HG03045 (cell line): Measurements from ENCODE around the gene SLC44A1.

ENCODE experiments used
- ATAC-seq: cut with Tn5 transposase; IDR thresholded peaks from one replicate; pipeline ENCODE4 v1.9.1; 2021; ENCODE audit warnings: mild to moderate bottlenecking, moderate library complexity; ENCODE audit not compliant: unreplicated experiment

The SLC44A1 gene

DNA sequence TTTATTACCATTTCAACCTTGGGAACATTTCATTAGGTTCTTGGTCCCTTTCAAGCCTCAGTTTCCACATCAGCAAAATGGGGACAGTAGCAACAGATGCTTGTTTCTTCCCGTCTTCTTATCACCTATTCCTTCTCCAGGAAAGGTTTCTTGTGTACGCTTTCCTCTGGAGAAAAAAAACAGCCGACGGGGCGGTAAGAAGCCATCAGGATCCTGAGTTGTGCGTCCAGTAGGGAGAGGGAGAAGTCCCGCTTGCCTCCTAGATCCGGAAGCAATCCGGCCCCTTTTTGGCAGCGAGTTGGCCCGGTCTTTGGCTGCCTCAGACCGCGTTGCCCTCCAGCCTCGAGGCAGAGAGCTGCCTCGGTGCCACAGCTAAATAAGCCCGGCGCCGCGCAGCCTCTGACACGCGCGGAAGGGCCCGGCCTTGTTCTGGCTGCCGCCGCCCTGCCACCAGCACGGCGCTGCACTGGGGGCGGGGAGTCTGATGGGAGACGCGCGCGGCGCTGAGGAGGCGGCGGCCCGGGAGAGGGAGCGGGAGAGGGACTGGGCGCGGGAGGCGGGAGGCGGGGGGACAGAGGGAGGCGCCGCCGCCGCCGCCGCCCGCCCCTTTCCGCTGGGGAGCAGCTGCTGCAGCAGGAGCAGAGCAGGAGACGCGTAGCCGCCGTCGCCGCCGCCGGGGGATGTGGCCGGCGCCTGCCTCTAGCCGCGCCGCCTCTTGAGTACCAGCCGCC lies at the start of gene SLC44A1:
Gene SLC44A1, plus strand, starts transcription at position 649 of the 731 bp plus-strand sequence. CDS start 218 bp downstream, outside the sequence.
- peak; percentile 90 for ATAC-seq

DNA sequence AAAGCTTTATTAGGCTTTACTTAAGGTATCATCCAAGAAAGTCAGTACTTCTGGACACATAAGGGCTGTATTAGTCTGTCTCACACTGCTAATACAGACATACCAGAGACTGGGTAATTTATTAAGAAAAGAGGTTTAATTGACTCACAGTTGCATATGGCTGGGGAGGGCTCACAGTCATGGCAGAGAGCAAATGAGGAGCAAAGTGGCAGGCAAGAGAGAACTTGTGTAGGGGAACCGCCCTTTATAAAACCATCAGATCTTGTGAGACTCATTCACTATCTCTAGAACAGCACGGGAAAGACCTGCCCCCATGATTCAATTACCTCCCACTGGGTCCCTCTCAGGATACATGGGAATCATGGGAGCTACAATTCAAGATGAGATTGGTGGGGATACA lies 49.2 kb upstream of the SLC44A1 start:
- ATAC-seq = no peak

DNA sequence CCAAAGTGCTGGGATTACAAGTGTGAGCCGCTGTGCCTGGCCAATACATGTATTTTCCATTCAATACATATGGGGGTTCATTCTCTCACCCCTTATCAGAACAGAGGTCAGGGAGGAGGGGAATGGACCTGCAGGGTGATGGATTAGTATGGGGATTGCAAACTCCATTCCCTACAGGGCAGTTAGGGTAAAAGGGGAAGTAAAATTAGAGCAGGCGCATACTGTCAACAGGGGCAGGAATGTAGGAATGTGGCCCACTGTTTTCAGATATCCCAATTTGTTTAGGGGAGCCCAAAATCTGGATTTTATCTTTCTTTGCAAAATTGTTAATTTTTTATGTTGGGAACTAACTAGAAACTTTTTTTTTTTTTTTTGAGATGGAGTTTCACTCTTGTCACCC lies 46.4 kb upstream of the SLC44A1 start:
- no peak for ATAC-seq

DNA sequence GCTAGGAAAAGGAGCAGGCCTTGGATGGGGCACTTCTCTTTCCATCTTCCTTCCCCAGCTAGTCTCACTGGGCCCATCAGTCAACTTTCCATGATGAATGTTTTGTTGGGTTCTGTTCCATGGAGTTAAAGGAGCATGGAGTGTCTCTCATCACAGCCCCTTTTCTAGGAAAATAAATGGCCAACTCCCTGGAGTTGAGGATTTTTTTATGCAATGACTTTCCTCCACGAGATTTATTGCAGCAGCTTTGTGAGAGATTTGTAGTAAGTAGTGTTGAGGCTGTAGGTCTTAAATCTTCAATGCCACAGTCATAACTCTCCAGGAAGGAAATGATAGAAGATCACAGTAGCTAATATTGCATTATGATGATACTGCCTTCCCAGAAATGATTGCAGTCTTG lies 45.6 kb upstream of the SLC44A1 start:
- ATAC-seq = no peak

DNA sequence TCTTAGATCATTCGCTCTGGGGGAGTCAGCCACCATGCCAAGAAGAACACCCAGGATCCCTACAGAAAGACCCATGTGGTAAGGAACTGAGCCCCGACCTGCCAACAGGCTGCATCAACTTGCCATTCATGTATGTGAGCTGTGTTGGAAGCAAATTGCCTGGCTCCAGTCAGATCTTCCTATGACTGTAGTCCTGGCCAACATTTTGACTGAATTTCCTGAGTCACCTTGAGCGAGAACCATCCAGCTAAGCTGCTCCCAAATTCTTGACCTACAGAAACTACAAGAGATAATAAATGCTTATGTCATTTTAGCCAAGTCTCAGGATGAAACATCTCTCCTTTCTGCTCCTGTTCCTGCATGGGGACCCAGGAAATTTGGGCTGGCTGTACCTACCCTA lies 40.0 kb upstream of the SLC44A1 start:
- no peak for ATAC-seq

DNA sequence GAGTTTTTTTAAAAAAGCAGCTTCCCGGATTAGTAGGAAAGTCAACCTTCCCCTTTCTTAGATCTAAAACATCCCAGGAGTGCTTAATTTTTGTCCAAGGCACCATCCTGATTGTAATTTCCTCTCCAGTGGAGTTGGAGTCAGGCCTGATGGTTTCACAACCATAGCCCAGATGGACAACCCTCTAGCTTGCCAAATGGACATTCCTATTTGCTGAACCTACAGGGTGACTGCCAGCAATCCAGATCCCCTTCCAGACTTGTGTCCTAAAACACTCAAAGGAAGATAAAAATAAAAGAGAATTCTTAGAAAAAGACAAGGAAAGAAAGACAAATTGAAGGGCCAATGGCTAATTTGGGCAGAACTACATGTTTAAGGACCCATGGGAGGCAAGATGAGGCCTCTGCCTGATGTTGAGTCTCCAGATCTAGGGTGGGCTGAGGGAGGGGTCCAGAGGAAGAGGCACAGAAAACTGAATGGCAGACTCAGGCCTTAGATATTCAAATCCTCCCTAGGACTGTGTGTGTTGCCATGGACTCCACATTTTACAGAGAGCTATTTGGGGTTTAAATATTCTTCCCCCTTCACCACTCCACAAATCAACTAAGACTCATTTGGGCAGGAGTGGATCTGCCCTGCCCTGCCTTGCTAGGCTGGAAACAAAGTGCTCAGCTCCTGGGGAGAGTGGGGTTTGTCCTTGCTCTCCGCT lies 38.5 kb upstream of the SLC44A1 start:
- no peak for ATAC-seq

DNA sequence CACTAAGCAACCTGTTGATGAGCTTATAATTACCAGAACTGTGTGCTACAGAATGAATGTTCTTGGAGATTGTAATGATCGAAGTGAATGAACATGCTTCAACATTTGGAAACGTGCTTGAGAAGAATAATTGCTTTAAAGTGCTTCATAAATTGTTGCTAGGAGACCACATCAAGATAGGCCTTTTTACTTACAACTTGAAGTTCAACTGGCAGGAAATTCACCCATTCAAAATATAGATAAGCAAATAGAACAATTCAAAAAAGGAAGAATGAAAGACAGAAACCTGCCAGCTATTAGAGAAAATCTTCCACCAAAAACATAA lies 38.0 kb upstream of the SLC44A1 start:
- no peak for ATAC-seq

DNA sequence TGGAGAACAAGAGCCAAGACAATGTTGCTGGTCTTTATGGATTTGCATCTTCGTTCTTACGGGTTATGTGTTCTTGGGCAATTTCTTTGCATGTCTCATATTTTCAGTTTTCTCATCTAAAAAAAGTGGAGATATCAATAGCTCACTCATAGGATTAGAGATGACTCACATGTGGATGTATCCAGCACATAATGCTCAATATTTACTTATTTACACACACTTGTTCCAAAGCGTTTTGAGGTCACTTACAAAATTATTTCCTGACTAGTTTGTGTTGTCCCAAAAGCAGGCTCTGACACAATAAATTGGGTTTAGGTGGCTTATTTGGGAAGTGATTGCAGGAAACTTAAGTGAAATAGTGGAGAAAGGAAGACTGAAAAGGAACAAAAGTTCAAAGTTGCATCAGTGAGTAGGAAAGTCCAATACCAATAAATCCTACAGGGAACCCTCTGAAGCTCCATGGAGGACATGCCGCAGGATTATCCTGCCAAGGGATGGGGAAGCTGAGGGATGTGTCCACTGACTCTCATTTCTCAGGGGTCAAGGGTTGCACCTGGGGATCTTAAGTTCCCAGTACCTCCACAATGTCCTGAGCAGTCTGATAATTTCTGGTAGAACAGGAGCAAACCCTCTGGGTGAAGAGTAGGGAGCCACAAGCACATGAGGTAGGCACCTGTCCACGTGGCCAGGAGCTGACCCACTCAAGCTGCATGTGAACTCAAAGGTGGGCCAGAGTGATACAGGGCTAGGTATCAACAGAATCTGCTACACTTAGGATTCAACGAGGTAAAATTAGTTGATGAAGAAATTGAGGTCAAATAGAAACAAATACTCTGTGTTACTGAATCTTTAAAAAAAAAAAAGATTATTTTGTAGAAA lies 37.4 kb upstream of the SLC44A1 start:
- no peak for ATAC-seq

DNA sequence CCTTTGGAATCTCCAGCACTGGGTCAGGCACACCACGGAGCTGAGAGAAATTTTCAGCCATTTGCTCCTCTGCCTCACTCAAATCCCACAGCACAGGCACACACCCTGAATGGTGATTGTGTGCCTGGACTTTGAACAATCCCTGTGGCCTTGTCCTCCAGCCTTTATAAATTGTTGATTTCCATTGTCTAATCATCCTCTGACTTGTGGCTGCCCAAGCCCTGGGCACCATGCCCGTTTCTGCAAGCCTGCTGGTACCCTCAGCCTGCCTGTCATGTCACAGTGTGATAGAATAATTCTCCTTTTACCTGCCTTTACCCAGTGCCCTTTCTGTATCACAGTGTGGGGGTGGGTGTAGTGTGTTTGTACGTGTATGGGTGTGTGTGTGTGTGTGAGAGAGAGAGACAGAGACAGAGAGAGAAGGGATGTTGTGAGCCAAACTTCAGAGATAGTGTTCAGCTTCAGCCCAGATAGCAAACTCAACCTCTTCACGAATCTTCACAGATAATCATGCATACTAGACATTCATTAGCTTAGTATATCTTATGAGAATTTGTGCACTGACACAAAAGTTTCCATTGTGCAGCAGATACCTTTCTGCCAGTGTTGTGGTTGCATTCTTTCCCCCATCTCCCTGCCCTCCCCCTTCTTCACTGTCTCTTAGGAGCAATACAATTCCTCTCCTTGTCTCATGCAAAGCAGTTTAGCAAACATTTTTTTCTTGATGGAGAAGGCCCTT lies 27.8 kb upstream of the SLC44A1 start:
- no peak for ATAC-seq

DNA sequence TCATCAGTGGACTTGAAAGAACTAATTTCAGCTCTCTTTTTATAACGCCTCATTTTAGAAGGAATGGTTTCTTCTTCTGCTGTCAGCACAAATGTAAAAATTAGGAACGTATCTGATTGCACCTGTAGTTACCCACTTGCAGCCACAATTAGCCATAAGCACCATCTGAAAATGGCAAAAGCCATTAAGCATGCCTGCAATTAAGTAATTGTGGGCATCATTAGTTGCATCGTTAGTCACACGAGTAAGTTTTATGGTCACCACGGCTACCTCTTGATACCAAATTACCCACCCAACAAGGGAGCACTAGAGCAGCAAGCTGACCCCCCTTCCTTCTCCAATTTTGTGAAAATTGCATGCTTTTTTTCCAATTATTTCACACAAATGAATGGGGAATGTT lies 25.8 kb upstream of the SLC44A1 start:
- no peak for ATAC-seq

DNA sequence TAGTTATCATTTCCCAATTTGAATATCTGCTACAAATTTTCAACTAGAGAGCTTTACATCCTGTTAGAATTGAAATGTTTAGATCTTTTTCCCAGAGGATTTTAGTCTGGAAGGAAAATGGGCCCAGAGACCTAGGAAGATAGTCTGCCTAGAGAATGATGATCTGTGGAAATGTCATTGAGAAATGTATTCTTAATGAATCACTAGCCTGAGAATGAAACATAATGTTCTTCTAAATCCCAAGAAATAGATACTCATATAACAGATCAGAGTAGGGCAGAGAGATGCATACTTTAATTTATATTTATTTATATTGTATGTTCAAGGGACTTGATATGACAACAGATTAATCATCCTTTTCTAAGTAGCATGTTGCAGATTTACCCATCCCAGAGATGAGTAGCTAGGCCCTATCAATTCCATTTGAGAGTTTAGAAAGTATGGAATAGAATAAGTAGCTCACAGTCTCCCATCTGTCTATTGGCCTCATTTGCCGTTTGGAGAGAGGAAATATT lies 25.1 kb upstream of the SLC44A1 start:
- no peak for ATAC-seq

DNA sequence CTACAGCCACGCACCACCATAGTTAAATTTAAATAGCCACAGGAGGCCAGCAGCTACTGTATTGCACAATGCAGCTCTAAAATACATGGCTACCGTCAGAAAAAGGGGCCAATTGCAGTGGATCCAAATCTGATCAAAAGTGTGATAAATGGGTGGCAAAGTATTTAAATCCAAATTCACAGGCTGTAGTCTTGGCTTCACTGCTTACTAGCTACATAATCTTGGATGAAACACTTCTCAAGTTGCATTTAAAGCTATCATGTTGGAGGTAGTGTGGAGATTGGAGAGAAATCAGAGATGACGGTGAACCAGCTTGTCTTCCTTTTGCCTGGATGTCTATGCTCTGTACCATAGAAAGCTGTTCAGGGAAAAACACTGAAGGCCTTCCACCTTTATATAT lies 24.0 kb upstream of the SLC44A1 start:
- ATAC-seq = no peak

DNA sequence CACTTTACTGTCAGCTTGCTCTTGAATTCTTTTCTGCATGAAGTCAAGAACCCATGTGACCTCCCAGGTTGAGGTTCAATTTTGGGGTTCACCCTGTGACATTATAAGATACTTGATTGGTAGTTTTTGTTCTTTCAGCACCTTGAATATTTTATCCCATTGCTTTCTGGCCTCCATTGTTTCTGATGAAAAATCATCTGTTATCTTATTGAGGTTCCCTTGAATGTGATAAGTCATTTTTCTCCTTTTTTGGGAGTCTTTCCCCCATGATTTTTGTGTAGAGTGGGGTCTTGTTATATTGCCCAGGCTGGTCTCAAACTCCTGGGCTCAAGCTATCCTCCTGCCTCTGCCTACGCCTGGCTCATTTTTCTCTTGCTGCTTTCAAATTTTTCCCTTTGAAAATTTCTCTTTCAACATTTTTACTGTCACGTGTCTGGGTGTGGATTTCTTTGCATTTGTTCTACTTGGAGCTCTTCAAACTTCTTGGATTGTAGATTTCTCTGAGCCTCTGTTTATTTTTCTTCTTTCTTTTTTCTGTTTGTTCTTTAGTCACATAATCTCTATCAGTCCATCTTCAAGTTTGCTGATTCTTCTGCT lies 20.8 kb upstream of the SLC44A1 start:
- ATAC-seq = no peak

DNA sequence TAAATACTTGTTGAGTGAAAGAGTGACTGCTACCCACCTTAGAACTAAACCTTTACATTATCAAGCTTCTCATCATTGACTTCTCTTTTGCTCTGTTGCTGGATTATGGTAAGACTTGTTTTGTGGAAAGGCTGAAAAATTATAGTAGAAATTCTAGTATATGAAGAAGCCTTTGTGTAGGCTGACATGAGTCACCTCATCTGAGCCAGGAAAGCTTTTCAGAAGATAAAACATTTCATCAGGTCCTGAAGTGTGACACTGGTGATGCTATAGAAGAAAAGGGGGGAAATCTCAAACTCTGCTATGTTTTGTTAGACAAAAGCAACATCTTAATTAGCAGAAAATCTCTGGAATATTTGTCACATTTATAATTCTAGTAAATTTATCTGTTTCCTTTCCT lies 18.4 kb upstream of the SLC44A1 start:
- no peak for ATAC-seq

DNA sequence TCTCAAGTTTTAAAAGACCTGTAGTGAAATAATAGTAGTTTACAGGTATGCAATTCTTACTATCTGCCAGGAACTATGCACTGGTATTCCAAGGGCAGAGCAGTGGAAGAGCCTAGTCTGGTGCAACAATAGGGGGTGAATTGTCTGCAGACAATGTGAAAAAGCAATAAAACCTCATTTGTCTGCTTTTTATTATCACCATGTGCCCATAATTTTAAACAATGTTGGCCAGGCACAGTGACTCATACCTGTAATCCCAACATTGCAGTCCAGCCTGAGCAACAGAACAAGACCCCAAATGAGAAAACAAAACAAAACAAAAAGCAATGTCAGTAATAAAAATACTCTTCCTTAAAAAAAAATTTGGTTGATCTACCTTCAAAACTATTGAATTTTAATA lies 12.2 kb upstream of the SLC44A1 start:
- ATAC-seq = no peak

DNA sequence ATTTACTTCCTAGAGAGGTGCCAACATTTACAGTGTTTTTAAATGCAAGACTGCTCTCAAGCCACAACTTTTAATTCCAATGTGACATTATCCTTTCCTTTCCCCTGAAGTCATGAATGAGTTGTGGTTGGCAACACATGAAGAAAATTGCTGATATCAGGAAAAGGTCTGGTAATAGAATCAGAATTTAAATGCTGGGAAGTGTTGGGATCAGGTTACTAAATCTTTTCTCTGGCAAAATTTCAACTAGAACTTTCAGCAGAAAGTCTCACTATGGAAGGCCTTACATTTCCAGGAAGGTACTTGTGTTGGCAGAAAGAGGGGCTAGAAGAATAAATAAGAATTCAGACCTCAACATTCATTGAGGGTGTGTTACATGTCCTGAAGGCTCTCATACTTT lies 10.6 kb upstream of the SLC44A1 start:
- no peak for ATAC-seq

DNA sequence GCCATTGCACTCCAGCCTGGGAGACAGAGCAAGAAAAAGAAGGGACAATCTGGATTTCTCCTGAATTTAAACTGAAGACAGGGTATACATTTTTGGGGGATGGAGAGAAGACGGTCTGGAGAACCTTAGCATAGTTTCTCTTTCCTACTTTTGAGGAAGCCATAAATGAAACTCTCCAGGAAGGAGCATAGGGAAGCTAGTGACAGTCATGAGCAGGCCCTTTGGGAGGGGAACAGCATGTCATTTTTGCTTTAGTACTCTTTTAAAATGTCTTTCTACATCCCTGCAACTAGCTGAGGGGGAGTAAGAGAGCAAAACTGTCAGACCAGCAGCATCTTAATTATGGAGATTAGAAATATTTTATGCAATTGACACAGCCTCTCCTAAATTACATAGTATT lies 8.2 kb upstream of the SLC44A1 start:
- ATAC-seq = no peak

DNA sequence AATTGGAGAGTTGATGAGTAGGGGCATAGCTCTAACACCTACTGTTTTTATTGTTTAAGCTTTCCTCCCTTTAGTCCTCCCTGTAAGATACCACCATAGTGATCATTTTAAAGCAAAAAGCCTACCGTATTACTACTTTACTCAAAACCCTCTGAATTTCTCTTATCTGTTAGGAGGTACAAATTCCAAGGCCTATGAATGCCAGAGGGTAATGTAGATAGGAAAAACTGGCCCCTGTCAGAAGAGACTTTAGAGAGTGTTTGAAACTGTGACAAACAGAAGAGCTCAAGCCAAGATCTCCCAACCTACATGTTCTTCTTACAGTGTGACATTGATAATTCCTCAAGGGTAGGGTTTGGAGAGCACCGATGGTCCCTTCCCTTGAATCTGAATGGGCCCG lies 7.2 kb upstream of the SLC44A1 start:
- no peak for ATAC-seq

DNA sequence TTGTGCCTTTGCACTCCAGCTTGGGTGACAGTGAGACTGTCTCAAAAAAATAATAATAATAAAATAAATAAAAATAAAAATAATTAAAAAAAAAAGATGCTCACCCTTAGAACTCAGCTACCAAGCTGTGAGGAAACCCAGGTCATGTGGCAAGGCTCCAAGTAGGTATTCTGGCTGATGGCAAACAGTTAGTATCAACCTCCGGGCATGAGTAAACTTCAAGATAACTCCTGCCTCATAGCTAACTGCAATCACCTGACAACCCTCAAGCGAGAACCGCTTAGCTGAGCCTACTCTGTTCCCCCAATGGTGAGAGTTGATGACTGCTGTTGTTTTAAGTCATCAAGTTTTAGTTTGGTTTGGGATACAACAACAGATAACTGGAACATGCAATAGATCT lies 6.1 kb upstream of the SLC44A1 start:
- ATAC-seq = no peak

DNA sequence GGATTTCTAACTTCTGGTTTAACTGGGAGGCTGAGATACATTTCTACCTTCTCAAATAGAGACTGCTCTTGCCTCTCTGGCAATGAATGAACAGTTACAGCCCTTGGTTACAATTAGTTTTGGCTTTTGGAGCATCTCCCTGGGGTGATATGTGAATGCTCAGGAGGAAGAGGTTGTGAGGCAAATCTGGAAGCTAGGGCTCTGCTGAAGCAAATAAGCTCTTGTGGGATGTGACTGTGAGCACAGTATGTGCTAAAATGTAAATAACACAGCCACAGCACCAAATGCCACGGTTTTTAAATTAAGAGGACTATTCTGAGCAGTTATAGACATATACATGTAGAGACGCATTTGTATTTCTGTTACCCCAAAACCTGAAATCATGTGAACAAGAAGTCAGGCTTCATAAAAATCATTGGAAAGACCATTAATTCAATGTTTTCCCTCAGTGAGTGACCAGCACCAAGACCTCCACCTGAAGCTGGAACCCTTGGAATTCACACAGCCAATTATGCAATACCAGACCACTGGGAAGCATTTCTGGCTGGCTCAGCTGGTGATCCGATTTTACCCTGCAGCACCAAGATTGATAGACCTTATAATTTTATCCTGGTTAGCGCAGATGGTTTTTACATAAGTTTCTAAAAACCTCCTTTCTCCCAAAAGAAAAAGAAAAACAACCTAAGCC lies 3.0 kb upstream of the SLC44A1 start:
- no peak for ATAC-seq
